ENCODE results near the gene TNS1.

The TNS1 gene

DNA sequence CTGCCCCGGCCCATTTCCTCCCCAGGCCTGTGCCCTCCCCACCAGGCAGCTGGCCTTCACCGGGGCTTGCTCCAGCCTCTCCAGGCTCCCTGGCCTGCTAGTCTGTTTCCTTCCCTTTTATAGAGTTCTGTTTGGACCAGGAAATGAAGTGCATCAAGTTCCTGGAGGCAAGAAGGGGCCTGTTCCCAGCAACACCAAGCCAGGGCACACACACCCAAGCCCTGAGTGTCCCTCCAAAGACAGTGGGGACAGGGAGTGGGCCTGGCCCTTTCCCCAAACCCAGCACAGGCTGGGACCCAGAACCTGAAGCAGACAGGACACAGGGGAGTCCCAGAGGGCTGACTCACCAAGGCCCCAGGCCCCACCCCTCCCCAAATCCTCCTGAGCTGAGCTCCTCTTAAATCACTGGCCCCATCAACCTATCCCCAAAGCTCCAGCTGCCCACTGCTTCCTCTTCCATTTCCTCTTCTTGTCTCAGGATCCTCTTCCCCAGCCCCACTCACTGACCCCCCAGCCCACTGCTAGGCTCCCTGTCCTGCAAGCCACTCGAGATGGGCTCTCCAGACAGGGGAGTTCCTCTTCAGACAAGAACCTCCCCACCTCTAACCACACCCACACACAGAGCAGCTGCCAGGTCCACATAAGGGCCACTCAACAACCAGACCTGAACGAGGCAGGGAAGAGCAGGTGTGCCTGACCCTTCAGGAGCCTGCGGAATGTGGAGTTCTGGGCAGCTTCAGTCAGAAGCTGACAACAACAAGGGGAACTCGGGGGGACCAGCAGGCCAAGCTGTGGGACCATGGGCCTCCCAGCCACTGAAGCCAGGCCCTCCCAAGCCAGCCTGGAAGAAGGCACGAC lies 74.2 kb downstream of the TNS1 start:
- no peak for DNase-seq

DNA sequence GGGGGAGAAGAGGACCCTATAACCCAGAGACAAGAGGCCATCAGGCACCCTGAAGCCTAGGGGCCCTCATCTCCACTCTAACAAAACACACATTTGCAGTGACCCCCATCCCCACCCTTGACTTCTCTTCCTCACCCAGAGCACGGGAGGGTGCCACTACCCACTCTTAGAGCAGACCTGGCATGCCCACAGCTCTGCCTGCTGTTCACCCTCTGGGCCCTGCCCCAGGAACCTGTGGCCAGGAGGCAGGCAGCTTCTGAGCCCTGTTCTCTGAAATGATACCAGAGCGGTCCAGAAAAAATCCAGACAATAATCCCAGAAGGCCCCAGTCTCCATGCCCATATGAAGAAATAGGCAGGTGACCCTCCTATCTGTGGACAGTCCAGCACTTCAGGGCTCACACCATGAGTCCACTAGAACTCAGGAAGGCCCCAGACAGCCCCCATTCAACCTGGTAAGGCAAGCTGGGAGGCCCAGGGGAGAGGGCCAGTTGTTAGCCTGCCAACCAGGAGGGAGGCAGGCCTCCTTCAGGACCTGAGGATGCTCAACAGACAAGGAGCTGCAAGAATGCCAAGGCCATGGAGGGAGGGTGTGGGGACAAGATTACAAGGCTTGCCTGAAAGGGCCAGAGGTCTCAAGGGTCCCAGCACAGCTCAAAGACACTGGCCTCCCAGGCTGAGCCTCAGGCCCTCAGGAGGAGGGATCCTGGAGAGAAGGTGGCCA lies 75.0 kb downstream of the TNS1 start:
- DNase-seq: no peak

DNA sequence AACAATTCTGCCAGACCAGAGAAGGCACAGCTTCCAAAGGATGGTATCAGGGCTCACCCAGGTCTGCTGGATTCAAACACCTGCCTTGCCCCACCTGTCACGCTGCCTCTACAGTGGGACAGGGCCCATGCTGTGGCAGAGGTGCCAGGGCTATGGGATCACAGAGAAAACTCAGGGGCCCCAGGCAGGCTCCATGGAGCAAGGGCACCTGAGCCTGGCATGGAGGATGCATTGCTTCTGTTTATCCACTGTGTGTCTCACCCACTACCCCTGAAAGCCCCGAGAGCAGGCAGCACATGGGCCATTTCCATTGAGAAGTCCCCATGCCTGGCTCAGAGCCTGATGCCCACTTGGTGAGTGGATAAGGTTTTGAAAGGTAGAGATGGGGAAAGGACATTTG lies 76.0 kb downstream of the TNS1 start:
- no peak for DNase-seq

DNA sequence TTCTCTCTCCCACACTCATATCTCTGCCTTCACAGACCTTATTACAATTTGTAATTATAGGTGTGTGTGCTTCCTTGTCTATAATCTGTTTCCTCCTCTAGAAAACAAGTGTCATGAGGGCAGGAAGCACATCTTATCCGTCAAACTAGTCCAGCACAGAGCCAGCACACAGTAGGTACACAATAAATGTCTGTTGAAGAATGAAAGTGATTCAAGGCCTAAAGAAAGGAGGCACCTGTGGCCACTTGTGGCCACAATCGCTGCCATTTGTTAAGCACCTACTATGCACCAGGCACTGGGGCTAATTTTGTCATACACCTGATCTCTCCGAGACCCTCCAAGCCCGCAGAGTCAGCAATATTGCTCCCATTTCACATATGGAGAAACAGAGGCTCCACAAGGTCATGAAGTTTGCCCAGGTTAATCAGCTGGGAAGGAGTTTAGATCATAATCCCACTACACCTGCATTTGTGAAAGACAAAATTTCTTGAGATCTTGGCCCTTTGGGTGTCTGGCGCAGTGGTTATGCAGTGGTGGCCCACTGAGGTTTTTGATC lies 78.4 kb downstream of the TNS1 start:
- no peak for DNase-seq

DNA sequence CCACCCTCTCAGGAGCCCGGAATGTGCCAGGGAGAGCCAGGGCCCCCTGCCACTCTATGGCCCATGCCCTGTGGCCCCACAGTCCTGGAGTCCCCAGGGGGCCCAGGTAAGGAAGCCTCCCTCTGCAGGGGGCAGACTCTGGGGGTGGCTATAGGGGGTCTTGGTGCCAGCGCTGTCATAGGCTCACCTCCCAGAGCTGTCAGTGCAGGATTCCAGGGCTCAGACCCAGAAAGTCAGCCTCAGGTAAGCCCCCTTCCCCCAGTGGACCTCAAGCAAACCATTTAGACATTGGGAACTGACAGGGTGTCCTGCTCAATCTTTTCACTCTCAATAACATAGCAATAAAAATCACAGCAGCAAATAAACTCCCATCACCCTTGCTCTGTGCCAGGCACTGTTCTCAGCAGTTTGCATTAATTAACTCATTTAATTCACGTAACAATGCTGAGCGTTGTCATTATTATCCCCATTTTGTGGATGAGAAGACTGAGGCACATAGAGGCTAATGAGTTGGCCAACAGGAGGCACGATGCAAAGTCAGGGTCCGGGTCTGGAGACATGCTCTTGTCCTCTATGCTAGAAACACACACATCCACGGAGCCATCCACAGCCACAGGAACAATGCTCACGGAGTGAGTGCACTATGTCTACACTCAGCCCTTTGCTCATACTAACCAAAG lies 79.6 kb downstream of the TNS1 start:
- DNase-seq: no peak

DNA sequence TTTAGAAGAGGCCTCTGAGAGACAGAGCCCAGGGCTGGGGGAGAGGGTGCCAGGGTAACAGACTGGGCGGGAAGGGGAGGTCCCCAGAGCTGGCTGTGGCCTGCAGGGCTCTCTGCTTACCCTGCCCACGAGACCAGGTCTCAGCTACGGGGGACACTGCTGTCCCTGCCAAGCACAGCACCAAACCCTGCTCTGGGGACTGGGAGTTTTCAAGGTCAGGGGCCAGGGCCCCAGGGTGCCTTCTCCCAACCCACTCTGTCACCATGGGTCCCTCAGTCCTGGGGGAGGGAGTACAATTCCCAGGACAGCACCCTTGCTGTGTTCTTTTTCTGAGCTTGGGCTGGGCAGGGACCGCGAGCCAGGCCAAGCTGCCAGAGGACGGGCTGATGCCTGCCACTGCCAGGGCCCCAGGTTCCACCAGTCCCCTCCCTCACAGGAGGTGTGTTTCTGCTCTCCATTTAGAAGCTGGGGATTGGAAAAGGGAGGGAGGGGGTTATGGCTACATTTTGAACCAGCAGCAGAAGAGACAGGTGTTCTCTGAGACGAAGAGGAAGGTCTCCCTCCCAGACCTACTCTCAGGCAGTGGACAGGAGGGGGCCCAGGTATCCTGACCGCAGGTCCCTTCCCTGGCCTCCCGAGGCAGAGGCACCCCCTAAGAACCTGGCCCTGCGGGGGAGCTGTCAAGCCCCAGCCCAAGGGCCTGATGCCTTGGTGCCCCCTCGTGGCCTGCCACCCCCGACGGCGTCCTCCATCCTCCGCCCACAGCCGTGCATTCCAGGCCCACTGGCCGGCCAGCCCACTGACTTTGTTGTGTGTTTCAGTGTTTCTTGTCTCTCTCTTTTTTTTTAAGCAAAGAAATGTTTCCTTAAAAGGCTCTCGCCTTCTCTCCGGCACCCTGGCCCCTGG lies 80.4 kb downstream of the TNS1 start:
- DNase-seq: no peak

DNA sequence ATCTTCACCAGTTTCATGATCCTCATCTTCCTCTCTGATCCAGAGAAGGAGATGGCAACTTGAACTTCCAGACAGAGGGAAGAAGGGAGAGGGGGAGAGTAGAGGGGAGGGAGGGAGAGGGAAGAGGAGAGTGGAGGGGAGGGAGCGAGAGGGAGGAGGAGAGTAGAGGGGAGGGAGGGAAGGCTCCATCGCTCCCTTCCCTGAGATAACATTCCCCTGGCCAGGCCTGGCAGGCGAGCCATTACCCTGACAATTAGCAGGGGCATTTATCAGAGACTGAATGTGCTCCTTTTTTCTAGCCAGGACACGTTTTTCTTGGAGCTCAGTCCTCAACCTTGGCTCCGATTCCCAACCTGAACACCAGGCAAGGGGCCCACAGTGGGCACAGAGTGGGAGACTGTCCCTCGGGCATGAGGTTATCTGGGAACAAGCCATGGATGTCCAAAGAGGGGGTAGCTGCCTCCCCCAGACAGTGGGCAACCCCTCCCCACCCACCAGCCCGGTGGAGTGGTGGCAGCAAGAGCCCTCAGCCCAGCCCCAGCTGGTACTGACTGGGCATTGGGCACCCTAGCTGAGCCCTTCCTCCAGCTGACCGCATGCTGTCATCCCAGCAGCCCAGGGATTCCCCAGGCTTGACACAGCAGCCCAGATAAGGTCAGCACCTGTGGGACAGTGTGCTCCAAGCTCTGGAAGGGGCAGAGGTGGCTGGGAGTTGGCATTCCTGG lies 81.8 kb downstream of the TNS1 start:
- DNase-seq: no peak

DNA sequence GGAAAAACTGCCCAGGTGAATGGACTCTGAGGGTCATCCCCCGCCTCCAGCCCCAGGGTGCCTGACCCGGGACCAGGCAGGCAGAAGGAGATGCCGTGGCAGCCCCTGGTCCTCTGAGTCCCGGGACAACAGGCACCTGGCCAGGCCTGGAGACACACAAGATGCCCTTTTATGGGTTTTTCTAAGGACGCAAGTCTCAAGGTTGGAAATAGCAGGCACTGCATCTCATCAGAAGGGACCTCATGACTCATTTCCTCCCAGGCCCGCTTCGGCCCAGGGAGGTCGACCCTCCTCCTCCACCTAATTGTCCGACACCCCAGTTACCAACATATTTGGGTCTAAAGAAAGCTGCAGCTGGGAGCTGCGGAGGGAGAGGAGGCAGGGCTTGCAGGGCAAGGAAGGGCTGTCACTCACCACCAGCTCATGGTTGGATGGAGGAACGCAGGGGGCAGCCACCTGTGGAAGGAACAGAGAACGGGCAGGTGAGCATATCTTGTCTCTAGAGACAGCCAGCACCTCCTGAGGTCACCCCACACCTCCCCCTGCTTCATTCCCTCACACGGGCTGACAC lies 82.9 kb downstream of the TNS1 start:
- DNase-seq: no peak

DNA sequence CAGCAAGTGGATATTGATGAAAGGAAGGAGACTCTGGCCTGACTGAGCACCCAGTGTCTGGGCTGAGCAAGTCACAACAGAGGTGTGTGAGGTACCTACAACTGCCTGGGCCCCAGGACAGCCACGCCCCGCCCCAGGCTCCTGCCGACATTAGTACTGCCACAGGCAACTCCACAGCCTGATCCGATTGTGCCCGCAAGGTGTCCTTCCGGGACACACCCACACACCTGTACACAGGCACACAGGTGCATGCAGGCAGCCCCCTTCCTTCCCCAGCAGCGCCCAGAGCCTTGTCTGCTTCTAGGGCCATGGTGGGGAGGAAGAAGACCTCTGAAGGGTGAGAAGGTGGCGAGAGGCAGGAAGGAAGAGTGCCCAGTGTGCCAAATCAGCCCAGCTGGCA lies 83.6 kb downstream of the TNS1 start:
- DNase-seq: no peak

DNA sequence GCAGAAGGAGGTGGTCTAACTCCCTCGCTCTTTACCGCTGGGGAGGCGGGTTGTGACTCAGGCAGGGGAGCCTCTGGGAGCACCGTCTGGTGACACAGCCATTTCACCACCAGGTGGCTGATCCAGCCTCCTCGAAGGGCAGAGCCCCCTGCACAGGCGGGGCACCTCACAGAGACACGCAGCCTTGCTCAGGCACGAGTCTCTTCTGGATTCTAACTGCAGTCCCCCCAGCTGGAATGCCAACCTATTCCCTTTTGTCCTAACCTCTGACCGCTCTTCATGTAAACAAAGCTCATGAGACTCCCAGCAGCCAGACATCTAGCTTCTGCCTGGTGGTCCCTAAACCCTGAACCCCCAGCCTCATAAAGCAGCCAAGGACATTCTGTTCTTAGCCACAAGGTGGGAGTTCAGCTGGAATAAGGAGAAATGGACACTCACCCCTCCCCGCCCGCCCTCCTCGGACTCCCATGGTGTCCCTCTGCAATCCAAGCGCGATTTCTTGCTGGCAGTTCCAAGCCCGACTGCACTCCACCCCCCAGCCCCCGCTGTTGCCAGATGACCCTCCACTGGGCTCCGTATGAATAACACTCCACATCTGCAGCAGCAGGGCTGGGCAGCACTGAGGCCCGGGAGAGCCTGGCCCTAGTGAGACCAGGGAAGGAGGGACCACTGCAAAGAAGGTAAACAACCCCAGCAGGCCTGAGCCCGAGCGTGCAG lies 84.3 kb downstream of the TNS1 start:
- no peak for DNase-seq

DNA sequence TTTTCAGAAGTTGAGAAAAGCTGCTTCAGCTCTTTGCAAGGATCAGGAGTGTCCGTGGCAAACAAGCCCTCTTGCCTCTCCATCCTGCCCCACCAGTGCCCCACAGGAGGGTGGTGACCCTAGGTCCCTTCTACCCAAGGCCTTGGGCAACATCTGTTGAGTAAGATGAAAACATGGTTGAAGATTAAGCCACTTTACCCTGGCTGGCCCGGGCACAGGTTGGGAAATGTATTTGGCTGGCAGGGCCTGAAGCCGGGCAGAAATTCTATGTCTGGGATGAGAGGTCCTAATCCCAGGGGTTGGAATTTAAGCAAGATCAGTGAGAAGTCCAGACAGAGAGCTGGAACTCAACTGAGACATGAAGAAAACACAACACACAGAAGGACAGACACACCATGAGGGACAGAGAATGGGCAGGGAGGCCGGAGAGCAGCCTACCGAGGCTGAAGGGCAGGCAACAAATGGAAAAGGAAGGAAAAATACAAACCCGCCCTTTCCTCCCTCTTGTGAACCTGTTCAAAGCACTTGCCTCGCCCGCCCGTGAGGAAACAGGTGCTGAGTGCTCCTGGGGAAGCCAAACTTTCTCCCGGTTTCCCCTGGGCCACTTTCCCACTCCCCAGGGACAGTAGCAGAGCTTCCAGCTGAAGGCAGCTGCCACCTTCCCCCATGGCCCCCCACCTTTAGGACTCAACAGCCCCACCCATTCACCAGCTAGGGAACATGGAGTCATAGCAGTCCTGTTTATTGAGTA lies 86.1 kb downstream of the TNS1 start:
- DNase-seq: no peak

DNA sequence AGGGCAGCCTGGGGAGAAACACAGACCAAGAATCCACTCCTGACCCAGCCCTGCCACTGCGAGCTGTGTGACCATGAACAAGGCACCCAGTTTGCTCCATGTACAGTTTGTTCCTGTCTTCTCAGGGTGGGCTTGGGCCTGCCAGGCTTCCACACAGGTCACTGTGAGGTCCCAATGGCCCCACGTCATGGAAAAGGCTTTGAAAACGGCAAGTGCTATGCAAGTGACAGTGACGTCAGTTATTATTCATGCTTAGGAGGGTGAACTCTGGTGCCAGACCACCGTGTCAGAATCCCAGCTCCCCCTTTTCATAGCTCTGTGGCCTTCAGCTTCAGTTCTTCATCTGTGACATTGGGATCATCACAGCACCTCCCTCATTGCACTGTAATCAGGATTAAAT lies 87.1 kb downstream of the TNS1 start:
- DNase-seq: no peak

DNA sequence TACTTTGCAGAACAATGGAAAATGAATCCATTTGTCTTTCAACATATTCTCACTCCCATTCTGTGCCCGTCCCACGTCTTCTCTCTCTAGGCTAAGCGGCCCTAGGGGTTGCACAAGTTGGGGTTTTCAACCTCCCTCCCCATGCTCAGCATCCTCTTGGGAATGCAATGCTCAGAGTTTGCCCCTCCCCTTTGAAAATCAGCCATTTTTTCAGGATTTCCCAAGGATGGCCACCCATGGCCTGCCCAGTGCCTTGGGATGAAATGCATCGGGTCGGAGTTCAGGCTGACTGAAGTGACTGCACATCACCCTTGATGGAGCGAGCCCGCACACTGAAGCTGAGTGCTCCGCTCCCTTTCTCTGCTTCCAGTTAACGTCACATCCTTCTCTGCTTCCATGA lies 87.9 kb downstream of the TNS1 start:
- no peak for DNase-seq

DNA sequence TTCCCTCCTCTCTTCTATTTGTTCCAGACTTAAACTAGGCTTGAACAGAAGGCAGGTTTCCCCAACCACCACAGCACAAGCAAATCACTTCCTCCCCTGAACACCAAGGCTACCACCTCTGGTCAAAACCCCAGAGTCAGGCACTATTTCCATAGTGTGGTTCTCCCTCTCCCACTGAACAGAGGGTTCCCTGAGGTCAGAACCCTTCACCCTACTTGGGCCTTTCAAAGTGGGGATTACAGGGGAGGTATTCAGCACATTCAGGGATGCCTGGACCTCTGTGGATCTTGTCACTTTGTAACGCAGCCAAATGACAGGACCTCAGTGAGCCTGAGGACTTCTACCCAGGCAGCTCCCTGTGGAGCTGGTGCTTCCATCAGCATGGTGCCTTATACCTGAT lies 88.7 kb downstream of the TNS1 start:
- DNase-seq: no peak

DNA sequence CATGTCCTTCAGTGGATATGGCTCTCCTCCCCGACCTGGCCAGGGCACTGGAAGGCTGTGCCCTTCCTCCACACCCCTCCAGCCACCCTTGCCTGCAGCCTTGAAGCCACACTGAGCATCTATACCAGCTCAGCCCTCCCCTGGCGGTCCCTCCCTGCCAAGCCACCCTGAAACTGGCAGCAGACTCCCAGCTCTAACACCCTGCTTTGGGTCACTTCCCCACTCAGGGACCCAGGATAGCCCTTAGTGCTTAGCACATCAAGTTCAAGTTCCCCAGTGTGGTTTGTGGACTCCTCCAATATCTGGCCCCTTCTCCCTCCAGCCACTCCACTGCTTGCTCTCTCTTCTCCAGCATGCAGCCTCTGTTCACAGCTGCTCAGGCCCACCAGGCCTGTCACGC lies 89.4 kb downstream of the TNS1 start:
- DNase-seq: no peak

DNA sequence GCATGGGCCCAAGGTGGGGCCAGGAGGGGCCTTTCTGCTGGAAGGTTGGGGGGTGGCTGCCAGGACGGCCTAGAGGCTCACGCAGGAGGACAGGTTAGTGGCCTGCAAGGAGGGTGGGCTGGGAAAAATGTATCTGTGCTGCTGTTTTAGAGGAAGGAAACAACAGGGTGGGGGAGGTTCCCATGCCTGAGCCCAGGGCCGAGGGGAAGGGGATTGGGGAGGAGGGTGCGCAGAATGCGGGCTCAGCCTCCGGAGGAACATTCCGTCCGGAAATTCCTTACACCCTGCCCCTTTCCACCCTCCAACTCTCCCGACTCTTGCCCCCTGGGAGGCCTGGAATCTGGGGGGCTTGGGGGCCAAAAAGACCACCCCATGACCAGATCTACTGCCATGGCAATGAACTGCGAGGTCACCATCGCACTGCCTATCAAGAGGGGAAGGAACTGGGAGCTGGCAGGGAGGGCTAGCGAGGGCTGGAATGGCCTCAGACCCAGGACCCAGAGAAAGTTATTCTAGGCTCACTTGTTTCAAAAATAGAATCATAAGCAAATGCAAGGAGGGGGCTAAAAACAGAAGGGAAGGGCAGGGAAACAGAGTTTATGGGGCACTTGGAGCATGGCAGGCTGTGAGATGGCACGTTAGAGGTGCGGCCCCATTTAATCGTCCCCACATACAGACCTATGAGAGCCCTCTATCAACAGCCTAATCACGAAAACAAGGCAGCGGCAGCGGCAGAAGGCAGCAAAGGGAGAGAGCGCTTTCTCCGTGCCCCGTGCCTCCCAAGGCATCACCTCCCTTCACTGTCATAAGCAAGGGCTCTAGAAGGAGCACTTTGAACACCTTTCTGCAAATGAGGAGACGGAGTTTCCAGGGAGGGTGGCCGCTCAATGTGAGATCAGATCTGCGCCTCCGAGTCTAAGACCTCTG lies 90.4 kb downstream of the TNS1 start:
- no peak for DNase-seq

DNA sequence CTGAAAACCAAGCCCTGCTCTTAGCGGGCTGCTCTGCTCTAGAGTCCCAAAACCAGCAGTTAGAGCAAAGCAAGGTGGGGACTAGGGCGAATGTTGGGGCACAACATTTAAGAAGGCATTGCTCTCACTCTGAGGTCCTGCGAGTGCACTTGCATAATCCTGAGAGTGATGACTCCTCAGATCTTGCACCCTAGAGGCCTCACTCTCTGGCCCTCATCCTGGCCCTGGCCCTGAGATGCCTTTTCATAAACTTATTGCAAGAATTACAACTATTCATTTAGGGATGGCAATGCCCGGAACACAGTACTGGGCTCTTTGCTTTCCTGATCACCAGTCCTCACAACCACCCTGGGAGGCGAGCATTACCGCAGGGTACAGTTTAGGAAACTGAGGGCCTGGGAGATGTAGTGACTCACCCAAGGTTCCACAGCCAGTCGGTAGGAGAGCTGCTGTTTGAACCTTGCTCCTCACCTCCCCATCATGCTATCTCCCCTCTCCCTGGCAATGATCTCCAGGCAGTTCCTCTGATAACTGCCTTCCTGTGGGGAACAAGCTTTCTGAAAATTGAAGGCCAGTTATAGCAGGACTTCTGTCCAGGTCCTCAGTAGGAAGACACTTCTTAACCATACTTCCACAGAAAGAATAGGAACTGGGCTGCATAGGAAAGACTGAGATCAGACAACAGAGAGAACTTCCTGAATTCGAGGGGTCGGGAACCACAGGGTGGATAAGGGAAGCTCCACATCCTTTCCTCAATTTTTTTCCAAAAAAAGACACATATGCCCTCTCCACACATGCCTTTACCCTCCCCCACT lies 91.3 kb downstream of the TNS1 start:
- DNase-seq: no peak

DNA sequence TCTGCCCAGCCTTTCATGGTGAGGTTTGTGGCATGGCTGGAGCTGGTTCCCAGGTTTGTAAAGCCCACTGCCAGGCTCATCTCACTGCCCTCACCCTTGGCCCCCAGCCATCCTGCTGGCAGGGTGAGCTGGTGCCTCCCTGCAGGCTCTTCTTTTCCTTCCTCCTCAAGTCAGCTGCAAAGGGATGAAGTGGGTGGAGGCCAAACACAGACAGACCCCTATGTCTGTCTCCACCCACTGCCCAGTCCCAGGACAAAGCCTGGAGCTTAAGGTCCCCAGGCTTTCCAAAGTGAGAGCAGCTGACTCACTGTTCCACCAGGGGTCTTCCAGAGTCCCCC lies 92.0 kb downstream of the TNS1 start:
- no peak for DNase-seq

All from stimulated activated CD8-positive, alpha-beta memory T cell treated with anti-CD3 and anti-CD28 coated beads, Interleukin-4, amount 100 ng/mL, for 48 hours (primary cell).